GM20000 (cell line): ENCODE measurements around the gene RPP14.

ENCODE experiments used
- DNase-seq: peaks from one replicate; pipeline ENCODE4 v3.0.0; 2012; ENCODE audit warnings: low spot score
- TF ChIP-seq, protein P1 (sequence below): IDR thresholded peaks from 2 replicates; pipeline ENCODE4 v1.5.1; 2012; ENCODE audit warnings: mild to moderate bottlenecking, control low read depth; ENCODE audit errors: extremely low read depth, missing control alignments

RPP14 gene

DNA sequence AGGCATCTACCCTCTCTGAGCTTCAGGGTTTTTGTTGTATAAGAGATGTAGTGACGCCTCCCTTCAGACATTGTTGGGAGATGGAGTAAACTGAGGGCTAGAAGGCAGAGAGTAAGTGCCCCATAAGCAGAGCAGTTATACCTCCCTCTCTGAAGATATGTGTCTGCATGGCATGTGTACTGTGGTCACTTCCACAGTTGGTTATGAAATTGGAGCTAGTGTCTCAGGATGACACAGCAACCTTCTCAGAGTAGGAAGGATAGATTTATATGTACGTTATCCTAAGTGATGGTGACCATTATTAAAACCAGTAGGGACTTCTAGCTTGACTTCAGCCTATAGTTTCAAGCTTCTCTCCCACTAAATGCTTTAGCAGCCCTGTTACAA, 44.6 kb downstream of the RPP14 start:
- DNase-seq: no peak
- TF ChIP-seq, protein P1, sequence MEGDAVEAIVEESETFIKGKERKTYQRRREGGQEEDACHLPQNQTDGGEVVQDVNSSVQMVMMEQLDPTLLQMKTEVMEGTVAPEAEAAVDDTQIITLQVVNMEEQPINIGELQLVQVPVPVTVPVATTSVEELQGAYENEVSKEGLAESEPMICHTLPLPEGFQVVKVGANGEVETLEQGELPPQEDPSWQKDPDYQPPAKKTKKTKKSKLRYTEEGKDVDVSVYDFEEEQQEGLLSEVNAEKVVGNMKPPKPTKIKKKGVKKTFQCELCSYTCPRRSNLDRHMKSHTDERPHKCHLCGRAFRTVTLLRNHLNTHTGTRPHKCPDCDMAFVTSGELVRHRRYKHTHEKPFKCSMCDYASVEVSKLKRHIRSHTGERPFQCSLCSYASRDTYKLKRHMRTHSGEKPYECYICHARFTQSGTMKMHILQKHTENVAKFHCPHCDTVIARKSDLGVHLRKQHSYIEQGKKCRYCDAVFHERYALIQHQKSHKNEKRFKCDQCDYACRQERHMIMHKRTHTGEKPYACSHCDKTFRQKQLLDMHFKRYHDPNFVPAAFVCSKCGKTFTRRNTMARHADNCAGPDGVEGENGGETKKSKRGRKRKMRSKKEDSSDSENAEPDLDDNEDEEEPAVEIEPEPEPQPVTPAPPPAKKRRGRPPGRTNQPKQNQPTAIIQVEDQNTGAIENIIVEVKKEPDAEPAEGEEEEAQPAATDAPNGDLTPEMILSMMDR: no peak

DNA sequence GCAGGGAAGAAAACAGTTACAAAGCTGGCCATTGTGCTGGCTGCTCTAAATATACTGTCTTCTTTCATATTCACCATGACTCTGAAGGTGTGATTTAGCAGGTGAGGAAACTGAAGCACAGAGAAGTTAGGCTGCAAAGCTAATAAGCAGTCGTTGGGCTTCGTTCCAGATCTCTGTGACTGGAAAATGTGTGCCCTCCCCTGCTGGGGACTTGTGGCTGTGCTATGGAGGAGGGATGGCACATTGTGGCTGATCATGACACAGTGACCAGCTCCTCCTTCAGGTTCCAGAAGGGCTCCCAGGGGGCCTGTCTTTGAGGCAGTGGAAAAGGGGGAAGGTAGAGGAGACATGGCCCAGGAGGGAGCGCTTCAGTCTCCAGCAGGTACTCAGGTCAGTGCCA, 45.9 kb downstream of the RPP14 start:
- DNase-seq: no peak
- TF ChIP-seq, protein P1: no peak

DNA sequence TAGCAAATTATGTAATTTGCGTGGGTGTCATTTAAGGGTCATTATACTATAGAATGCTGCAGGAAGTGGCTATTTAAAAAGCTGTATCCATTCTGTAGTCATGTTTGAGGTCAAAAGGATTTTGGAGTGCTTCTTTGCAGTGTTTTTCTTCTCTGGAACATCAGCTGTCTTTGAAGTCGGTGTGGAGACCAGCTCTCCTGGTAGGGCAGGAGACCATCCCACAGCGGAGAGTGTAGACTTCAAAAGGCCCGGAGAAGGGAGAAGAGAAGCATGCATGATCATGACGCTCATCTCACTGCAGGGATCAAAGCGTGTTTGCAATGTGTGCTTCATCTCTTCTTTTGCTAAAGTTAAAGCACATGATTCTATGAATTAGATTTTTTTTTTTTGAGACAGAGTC, 46.6 kb downstream of the RPP14 start:
- no peak for DNase-seq
- TF ChIP-seq, protein P1: no peak

DNA sequence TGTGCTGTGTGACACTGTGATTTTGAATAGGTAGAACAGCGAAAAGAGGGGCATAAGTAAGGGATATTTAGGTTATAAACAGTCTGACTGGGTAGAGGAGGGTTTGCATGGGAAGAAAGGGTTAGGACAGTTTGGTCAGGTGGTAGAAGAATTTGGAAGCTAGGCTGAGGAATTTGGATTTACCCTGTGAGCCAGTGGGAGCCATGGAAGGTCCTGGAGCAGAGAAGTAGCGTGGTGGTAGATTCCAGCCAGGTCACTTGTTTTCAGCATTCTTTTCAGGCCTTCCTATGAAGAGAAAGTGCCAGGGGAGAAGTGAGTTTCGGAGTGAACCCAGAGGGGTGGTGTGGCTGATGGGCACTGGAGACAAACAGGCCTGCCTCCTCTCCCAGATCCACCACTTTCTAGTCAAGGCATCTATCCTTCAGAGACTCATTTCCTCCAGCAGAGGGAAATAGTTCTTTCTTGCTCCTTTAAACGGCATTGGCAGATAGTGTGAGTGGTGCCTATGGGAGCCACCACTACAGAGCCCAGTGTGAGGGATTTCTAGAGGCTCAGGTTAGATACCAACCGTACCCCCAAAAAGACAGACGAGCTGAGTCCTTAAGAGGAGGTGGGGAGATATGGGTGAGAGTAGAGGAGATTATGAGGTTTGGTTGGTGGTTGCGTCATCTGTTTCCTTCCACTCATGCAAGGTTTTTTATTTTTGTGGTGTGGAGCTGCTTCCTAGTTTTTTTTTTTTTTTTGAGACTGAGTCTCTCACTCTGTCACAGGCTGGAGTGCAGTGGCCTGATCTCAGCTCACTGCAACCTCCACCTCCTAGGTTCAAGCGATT, 47.9 kb downstream of the RPP14 start:
- TF ChIP-seq, protein P1: no peak
- DNase-seq: no peak

DNA sequence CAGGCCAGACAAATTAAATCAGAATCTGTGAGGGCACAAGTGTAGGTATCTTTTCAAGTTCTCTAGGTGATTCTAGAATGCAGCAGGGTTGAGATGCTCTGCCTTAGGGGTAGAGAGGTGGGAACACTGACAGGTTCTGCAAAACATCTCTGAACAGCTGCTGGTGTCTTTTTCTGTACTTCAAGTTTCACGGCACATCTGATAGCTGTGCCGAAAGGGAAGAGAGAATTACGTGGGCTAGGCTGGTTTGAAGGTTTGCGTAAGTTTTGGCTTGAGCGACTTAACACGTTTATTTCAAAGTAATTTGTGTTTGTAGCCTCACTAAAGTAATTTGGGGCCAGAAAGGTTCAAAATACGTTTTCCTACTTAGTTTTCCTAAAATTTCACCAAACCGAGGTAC, 49.1 kb downstream of the RPP14 start:
- TF ChIP-seq, protein P1: no peak
- DNase-seq: peak; percentile 64

DNA sequence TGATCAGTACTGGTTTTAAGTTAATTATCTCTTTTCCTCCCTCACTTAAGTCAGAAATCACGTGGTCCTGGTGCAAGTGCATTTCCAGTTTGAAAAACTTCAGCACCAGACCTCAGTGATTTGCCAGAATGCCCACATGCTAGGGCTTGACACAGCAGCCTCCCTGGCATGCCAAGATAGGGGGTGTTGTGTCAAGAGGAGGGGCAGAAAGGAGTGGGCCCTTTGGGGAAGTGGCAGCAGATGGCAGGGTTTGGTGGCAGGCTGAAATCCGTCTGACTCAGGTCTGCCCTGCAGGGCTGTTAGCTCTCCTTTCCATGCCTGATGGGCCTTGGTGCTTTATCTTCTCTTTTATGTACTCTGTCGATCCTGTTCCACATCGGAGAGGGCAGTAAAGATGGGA, 50.0 kb downstream of the RPP14 start:
- TF ChIP-seq, protein P1: no peak
- DNase-seq: no peak

DNA sequence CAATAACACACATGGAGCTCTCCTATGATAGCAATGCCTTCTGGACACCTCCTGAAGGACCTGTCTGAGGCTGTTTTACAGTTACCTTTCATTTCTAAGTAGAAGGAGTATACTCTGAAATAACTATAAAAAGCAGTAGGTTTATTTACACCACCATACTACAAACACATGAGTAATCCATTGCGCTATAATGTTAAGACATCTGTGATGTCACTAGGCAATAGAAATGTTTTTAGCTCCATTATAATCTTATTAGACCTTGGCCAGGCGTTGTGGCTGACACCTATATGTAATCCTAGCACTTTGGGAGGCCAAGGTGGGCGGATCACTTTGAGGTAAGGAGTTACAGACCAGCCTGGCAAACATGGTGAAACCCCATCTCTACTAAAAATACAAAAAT, 51.4 kb downstream of the RPP14 start:
- TF ChIP-seq, protein P1: no peak
- DNase-seq: no peak
